LNCAP (cell line): Measurements from ENCODE around the gene CERS1.

Source experiments
- CTCF ChIP-seq: fragments of 450-650 bp; IDR thresholded peaks from 2 replicates; pipeline ENCODE4 v1.5.1; 2017; ENCODE audit warnings: mild to moderate bottlenecking

Gene CERS1

GRCh38 chr19:18878058-18878797 lies 17.7 kb downstream of the CERS1 start:
- TF ChIP-seq CTCF, result no peak

GRCh38 chr19:18876865-18877264 lies 19.1 kb downstream of the CERS1 start:
- TF ChIP-seq CTCF, result no peak

GRCh38 chr19:18875726-18876125 lies 20.2 kb downstream of the CERS1 start:
- TF ChIP-seq CTCF, result no peak

- no peak for TF ChIP-seq CTCF
These were observed 24.4 kb downstream of the CERS1 start for GRCh38 chr19:18871543-18871942.

- no peak for TF ChIP-seq CTCF
These were observed 25.3 kb downstream of the CERS1 start for GRCh38 chr19:18870531-18871172.

GRCh38 chr19:18869781-18870530 lies 26.0 kb downstream of the CERS1 start:
- no peak for TF ChIP-seq CTCF

- no peak for TF ChIP-seq CTCF
These were observed 26.8 kb downstream of the CERS1 start for GRCh38 chr19:18869023-18869618.
